ENCODE data around the gene GRHL1. TPM values are rescaled to one million over a fixed set of nuclear protein-coding genes. Genes with fewer than 3 reads are reported as not detected.

GRHL1 gene
- polyA plus RNA-seq, 1 experiment, result 1.7 TPM

DNA sequence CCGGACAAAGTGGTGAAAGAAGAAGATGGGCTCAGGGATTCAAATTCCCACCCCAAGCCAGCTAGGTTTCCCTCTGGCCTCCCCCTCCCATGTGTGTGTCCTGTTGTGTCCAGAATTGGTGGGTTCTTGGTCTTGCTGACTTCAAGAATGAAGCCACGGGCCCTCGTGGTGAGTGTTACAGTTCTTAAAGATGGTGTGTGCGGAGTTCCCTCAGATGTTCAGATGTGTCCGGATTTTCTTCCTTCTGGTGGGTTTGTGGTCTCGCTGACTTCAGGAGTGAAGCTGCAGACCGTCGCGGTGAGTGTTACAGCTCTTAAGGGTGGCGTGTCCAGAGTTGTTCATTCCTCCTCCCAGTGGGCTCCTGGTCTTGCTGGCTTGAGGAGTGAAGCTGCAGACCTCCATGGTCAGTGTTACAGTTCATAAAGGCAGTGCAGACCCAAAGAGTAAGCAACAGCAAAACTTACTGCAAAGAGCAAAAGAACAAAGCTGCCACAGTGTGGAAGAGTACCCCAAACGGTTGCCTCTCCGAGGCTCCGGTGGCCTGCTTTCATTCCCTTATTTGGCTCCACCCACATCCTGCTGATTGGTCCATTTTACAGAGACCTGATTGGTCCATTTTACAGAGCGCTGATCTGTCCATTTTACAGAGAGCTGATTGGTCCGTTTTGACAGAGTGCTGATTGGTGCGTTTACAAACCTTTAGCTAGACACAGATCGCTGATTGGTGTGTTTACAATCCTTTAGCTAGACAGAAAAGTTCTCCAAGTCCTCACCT is 54.2 kb downstream of the GRHL1 start:
- CTCF ChIA-PET, result interaction anchor here (0.8 to 1.6 kb wide), 3 partner anchors 10 to 205 kb away, joined by 3 to 5 read pairs (median 3); no protein-coding TSS in a partner anchor

DNA sequence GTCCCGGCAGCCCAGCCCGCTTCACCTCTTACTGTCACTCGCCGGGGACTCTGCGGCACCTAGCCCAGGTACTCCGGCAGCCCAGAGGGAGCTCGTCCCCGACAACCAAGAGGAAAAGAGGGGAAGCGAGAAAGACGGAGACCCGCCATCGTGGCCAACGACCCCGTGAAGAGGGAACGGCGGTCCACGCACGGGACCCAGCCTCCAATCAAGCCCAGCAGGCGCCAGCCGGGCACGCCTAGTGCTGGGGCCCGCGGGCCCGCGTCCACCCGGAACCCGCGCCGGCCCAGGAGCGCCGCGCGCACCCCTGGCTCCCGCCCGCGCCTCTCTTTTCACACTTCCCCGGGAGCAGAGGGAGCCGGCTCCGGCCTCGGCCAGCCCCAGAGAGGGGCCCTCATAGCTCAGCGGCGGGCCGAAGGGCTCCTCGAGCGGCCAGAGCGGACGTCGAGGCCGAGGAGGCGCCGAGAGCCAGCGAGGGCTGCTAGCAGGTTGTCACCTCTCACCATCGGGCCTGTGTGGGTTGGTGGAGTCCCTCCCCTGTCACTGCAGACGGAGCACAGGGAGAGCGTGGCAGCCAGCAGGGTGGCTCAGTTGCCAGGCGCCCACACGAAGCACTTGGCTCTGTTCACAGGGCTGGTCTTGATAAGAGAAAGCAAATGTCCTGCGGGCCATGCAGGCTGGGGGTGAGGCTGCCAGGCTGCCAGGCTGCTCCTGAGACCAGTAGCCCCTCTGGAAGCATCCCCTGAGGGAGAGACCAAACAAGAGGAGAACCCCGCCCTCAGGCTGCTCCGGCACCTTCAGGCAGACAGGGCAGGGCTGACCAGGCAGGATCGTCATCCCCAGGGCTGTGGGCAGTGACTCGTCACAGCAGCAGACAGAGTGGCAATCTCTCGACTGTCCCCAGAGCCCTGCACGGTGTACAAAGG is 55.0 kb downstream of the GRHL1 start:
- Histone ChIP-seq H3K36me3 (ENCODE audit: control insufficient read depth, insufficient read depth, low read length) (no peaks in the 10 kb centered on the region), H3K27me3 (ENCODE audit: control insufficient read depth, insufficient read depth, low read length) (no peaks in the 10 kb centered on the region), H3K4me3 (ENCODE audit: low read depth, low read length) (no peak overlapping the region)
- CTCF ChIA-PET, result interaction anchor here (0.8 to 1.6 kb wide), 2 partner anchors 22 to 206 kb away, joined by 3 to 5 read pairs; no protein-coding TSS in a partner anchor
- TF ChIP-seq, protein P1, sequence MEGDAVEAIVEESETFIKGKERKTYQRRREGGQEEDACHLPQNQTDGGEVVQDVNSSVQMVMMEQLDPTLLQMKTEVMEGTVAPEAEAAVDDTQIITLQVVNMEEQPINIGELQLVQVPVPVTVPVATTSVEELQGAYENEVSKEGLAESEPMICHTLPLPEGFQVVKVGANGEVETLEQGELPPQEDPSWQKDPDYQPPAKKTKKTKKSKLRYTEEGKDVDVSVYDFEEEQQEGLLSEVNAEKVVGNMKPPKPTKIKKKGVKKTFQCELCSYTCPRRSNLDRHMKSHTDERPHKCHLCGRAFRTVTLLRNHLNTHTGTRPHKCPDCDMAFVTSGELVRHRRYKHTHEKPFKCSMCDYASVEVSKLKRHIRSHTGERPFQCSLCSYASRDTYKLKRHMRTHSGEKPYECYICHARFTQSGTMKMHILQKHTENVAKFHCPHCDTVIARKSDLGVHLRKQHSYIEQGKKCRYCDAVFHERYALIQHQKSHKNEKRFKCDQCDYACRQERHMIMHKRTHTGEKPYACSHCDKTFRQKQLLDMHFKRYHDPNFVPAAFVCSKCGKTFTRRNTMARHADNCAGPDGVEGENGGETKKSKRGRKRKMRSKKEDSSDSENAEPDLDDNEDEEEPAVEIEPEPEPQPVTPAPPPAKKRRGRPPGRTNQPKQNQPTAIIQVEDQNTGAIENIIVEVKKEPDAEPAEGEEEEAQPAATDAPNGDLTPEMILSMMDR (IDR thresholded peaks at IDR 0.05; ENCODE audit: insufficient read depth, low read depth, low read length), result no peak
- DNase-seq (ENCODE audit: low read depth), result no peak
- POLR2A ChIA-PET, result interaction anchor here (0.6 kb wide), 2 partner anchors 464 to 773 kb away, joined by 3 to 6 read pairs; no protein-coding TSS in a partner anchor

More for the DNA sequence above, 54.2 kb downstream of the GRHL1 start:
- no peak overlapping the region for H3K4me3 ChIP-seq (ENCODE audit: low read depth, low read length)
- TF ChIP-seq, protein P1 (IDR thresholded peaks at IDR 0.05; ENCODE audit: insufficient read depth, low read depth, low read length), result no peak
- POLR2A ChIA-PET, result interaction anchor here (0.6 kb wide), 1 partner anchor 463 kb away, joined by 3 read pairs; no protein-coding TSS in a partner anchor
- no peak for DNase-seq (ENCODE audit: low read depth)
- no peaks in the 10 kb centered on the region for H3K27me3 ChIP-seq (ENCODE audit: control insufficient read depth, insufficient read depth, low read length)
- H3K36me3 ChIP-seq (ENCODE audit: control insufficient read depth, insufficient read depth, low read length), result no peaks in the 10 kb centered on the region

DNA sequence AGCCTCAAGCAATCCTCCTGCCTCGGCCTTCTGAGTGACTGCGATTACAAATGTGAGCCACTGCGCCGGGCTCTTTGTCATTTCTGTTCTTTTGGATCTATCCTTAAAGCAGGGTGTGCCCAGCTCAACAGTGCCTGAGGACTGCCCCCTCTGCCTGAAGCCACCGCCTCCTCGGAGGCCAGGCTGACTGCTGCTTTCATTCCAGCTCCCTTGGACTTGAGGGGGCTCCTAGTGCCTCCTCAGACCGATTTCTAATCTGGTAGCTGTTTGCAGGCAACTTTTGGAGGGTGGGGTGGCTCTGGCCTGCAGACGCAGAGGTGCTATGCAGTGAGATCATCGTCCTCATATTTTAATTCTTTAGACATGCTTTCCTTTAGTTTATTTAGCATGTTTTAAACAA is 55.9 kb downstream of the GRHL1 start:
- no peaks in the 10 kb centered on the region for H3K27me3 ChIP-seq (ENCODE audit: control insufficient read depth, insufficient read depth, low read length)
- POLR2A ChIA-PET, result interaction anchor here (0.6 kb wide), 1 partner anchor 774 kb away, joined by 6 read pairs; no protein-coding TSS in a partner anchor
- TF ChIP-seq, protein P1 (IDR thresholded peaks at IDR 0.05; ENCODE audit: insufficient read depth, low read depth, low read length), result no peak
- H3K36me3 ChIP-seq (ENCODE audit: control insufficient read depth, insufficient read depth, low read length), result no peaks in the 10 kb centered on the region
- CTCF ChIA-PET, result interaction anchor here (1.4 kb wide), 1 partner anchor 194 kb away, joined by 5 read pairs; no protein-coding TSS in a partner anchor
- no peak for DNase-seq (ENCODE audit: low read depth)
- no peak overlapping the region for H3K4me3 ChIP-seq (ENCODE audit: low read depth, low read length)

DNA sequence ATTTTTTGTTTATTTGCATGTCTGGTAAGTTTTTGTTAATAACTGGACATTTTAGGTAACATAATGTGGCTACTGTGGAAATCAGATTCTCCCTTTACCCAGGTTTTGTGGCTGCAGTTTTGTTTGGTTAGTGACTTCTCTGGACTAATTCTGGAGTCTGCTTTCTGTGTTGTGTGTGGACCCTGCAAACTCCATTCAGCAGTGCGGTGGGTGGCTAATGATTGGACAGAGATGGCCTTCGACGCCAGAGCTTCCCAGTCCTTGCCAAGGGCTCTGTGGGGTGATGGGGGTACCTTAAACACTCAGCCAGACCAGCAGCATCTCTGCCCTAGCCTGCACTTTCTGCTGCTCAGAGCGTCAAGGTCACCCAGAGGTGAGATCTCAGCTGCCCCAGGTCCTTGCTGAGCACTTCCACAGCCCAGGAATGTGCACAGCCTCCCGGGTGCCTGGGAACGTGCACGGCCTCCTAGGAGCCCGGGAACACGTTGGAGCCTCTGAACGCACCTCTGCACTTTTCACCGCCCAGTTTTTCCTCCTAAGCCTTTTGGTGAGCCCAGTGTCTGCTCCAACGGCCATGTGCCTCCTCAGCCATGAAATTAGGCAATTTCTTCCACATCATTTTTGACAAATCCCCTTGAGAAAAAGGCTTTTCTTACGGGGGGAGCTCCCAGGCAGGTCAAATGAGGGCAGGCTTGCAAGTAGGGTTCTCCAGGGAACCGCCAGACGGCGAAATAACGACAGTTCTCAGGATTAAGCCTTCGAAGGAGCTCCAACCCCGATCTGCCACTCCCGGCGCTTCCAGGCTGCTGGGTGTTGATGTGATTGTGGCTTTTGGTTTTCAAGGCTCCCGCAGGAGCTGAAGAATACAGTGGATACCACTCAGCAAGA is 56.7 kb downstream of the GRHL1 start:
- Histone ChIP-seq H3K27me3 (ENCODE audit: control insufficient read depth, insufficient read depth, low read length) (no peaks in the 10 kb centered on the region), H3K4me3 (ENCODE audit: low read depth, low read length) (no peak overlapping the region), H3K36me3 (ENCODE audit: control insufficient read depth, insufficient read depth, low read length) (no peaks in the 10 kb centered on the region)
- no peak for DNase-seq (ENCODE audit: low read depth)
- ChIA-PET CTCF (interaction anchor here (0.6 to 1.5 kb wide), 3 partner anchors 24 to 194 kb away, joined by 3 to 7 read pairs (median 5); no protein-coding TSS in a partner anchor), POLR2A (no interaction called here)
- TF ChIP-seq, protein P1 (IDR thresholded peaks at IDR 0.05; ENCODE audit: insufficient read depth, low read depth, low read length), result no peak

Measured in BJ (cell line).